HepG2 (cell line): ENCODE measurements around the gene MZF1. TPM values are rescaled to one million over a fixed set of nuclear protein-coding genes. Genes with fewer than 3 reads are reported as not detected.
A peak's percentile ranks its signal among the peaks of the same experiment; 100 is the strongest.

Experiments
- FOXA3 ChIP-seq: IDR thresholded peaks from 2 replicates; pipeline ENCODE4 v1.6.1; 2016; ENCODE audit warnings: missing genetic modification reagents, missing compliant biosample characterization
- JUN ChIP-seq: sonication (generic); formaldehyde crosslinking; IDR thresholded peaks from 2 replicates; pipeline ENCODE4 v1.4.0; 2020; ENCODE audit warnings: mild to moderate bottlenecking, missing genetic modification reagents
- KLF15 ChIP-seq: sonication (generic); formaldehyde crosslinking; IDR thresholded peaks from 2 replicates; pipeline ENCODE4 v1.8.1; 2023; ENCODE audit warnings: borderline replicate concordance, mild to moderate bottlenecking, inconsistent platforms, missing genetic modification reagents, mixed read lengths
- NFE2 ChIP-seq: sonication (generic); formaldehyde crosslinking; IDR thresholded peaks from 2 replicates; pipeline ENCODE4 v1.4.0; 2020; ENCODE audit warnings: missing genetic modification reagents
- PCBP1 ChIP-seq: fragments of 200-400 bp; formaldehyde crosslinking; IDR thresholded peaks from 2 replicates; pipeline ENCODE4 v1.6.1; 2017; ENCODE audit warnings: mild to moderate bottlenecking, low read depth, low read length, borderline replicate concordance
- SRF ChIP-seq: IDR thresholded peaks from 2 replicates; pipeline ENCODE4 v1.6.1; 2011; ENCODE audit warnings: mild to moderate bottlenecking, low read depth, low read length, moderate library complexity
- TEAD2 ChIP-seq: sonication (generic); formaldehyde crosslinking; IDR thresholded peaks from 2 replicates; pipeline ENCODE4 v1.9.0; 2021; ENCODE audit warnings: missing genetic modification reagents
- U2AF1 ChIP-seq: fragments of 200-400 bp; formaldehyde crosslinking; optimal IDR thresholded peaks from 2 replicates; pipeline ENCODE3; 2017; ENCODE audit warnings: mild to moderate bottlenecking, low read depth, low read length
- ZFAT ChIP-seq: sonication (generic); formaldehyde crosslinking; conservative IDR thresholded peaks from 2 replicates; pipeline ENCODE4 v1.8.1; 2023; ENCODE audit warnings: missing genetic modification reagents, inconsistent platforms
- ZIK1 ChIP-seq: sonication (generic); formaldehyde crosslinking; IDR thresholded peaks from 2 replicates; pipeline ENCODE4 v1.5.0; 2020; ENCODE audit warnings: mild to moderate bottlenecking, low read depth, missing genetic modification reagents, borderline replicate concordance
- ZNF34 ChIP-seq: sonication (generic); formaldehyde crosslinking; IDR thresholded peaks from 2 replicates; pipeline ENCODE4 v1.4.0; 2020; ENCODE audit warnings: mild to moderate bottlenecking, missing genetic modification reagents, borderline replicate concordance
- ZNF354B ChIP-seq: sonication (generic); formaldehyde crosslinking; IDR thresholded peaks from 2 replicates; pipeline ENCODE4 v1.8.0; 2022; ENCODE audit warnings: mild to moderate bottlenecking, missing genetic modification reagents
- ZNF367 ChIP-seq: sonication (generic); formaldehyde crosslinking; IDR thresholded peaks from 2 replicates; pipeline ENCODE4 v1.4.0; 2020; ENCODE audit warnings: missing genetic modification reagents, borderline replicate concordance
- ZNF619 ChIP-seq: sonication (generic); formaldehyde crosslinking; IDR thresholded peaks from 2 replicates; pipeline ENCODE4 v1.4.0; 2020; ENCODE audit warnings: mild to moderate bottlenecking, missing genetic modification reagents
- ZNF772 ChIP-seq: sonication (generic); formaldehyde crosslinking; IDR thresholded peaks from 2 replicates; pipeline ENCODE4 v1.5.0; 2020; ENCODE audit warnings: mild to moderate bottlenecking, missing genetic modification reagents
- ZNF777 ChIP-seq: sonication (generic); formaldehyde crosslinking; IDR thresholded peaks from 2 replicates; pipeline ENCODE4 v1.4.0; 2020; ENCODE audit warnings: missing genetic modification reagents
- ZNF841 ChIP-seq: sonication (generic); formaldehyde crosslinking; IDR thresholded peaks from 2 replicates; pipeline ENCODE4 v1.8.1; 2023; ENCODE audit warnings: missing genetic modification reagents, borderline replicate concordance
- polyA plus RNA-seq, 8 experiments: library from polyadenylated mRNA; depleted of rRNA in 3 of 8; stranded (reverse) in 7 of 8; unstranded in 1 of 8; fragments of >200 nt; fragmentation: Illumina TruSeq in 4 of 8; extraction: Trizol in 4 of 8; gene quantifications; 2 replicates each; pipeline versions ENCODE4 v1.2.1 to v1.2.3, GENCODE V29; 2011 to 2016; ENCODE audit warnings: low read depth in 4 of 8, missing spikeins in 1 of 8, mixed read lengths in 1 of 8; ENCODE audit not compliant: insufficient read depth in 1 of 8
- total RNA-seq, 5 experiments: library from RNA; depleted of rRNA; stranded (reverse); fragments of >200 nt; fragmentation: Illumina TruSeq; extraction: Trizol; gene quantifications; 2 replicates each; pipeline ENCODE4 v1.2.3, GENCODE V29; 2016; ENCODE audit warnings: low read depth in 1 of 5
- TF ChIP-seq, protein P1 (sequence below): sonication (generic); formaldehyde crosslinking; IDR thresholded peaks from one replicate; pipeline ENCODE4 v1.5.1; 2020; ENCODE audit warnings: mild to moderate bottlenecking, missing genetic modification reagents; ENCODE audit errors: not compliant biosample characterization
- TF ChIP-seq, protein P2 (sequence below): sonication (generic); formaldehyde crosslinking; IDR thresholded peaks from 2 replicates; pipeline ENCODE4 v1.4.0; 2020; ENCODE audit warnings: missing genetic modification reagents

Gene MZF1
- total and polyA plus RNA-seq, 2 of the 13 experiments (the other 11 are each of a cell fraction or from before 2014, with no cell fraction given) = 3.1 to 8.1 TPM

DNA sequence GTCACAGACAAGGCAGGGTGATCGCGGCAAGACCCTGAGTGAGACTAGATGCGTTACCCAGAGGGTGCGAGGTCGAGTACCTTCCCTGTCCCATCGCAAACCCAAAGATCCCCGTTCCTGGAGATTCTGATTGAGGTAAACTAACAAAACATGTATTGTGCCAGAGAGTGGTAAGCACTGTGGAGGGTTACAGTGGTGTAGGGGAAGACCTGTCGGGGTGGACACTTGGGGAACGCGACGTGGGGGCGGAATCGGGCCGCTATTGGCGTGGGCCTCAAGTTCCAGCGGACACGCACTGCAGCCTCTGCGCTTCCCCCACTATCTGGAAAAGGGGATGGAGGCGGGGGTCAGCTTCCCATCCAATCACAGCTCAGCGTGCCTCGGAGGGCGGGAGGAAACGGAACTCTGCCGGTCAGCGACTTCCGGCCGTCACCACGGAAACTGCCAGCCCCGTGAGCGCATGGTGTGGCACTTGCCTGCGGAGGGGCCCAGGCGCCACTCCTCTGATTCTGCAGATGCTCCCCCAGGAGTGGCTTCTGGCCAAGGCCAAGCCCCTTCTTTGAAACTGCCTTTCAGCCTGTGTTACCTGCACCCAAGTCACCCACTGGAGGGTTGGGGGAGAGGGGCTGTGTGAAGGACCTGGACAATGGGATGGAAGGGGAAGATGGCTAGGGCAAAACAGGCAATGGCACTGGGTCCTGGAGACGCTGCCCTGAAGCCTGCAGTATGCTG lies 13.7 kb downstream of the MZF1 start (continued):
- TF ChIP-seq, protein P1, sequence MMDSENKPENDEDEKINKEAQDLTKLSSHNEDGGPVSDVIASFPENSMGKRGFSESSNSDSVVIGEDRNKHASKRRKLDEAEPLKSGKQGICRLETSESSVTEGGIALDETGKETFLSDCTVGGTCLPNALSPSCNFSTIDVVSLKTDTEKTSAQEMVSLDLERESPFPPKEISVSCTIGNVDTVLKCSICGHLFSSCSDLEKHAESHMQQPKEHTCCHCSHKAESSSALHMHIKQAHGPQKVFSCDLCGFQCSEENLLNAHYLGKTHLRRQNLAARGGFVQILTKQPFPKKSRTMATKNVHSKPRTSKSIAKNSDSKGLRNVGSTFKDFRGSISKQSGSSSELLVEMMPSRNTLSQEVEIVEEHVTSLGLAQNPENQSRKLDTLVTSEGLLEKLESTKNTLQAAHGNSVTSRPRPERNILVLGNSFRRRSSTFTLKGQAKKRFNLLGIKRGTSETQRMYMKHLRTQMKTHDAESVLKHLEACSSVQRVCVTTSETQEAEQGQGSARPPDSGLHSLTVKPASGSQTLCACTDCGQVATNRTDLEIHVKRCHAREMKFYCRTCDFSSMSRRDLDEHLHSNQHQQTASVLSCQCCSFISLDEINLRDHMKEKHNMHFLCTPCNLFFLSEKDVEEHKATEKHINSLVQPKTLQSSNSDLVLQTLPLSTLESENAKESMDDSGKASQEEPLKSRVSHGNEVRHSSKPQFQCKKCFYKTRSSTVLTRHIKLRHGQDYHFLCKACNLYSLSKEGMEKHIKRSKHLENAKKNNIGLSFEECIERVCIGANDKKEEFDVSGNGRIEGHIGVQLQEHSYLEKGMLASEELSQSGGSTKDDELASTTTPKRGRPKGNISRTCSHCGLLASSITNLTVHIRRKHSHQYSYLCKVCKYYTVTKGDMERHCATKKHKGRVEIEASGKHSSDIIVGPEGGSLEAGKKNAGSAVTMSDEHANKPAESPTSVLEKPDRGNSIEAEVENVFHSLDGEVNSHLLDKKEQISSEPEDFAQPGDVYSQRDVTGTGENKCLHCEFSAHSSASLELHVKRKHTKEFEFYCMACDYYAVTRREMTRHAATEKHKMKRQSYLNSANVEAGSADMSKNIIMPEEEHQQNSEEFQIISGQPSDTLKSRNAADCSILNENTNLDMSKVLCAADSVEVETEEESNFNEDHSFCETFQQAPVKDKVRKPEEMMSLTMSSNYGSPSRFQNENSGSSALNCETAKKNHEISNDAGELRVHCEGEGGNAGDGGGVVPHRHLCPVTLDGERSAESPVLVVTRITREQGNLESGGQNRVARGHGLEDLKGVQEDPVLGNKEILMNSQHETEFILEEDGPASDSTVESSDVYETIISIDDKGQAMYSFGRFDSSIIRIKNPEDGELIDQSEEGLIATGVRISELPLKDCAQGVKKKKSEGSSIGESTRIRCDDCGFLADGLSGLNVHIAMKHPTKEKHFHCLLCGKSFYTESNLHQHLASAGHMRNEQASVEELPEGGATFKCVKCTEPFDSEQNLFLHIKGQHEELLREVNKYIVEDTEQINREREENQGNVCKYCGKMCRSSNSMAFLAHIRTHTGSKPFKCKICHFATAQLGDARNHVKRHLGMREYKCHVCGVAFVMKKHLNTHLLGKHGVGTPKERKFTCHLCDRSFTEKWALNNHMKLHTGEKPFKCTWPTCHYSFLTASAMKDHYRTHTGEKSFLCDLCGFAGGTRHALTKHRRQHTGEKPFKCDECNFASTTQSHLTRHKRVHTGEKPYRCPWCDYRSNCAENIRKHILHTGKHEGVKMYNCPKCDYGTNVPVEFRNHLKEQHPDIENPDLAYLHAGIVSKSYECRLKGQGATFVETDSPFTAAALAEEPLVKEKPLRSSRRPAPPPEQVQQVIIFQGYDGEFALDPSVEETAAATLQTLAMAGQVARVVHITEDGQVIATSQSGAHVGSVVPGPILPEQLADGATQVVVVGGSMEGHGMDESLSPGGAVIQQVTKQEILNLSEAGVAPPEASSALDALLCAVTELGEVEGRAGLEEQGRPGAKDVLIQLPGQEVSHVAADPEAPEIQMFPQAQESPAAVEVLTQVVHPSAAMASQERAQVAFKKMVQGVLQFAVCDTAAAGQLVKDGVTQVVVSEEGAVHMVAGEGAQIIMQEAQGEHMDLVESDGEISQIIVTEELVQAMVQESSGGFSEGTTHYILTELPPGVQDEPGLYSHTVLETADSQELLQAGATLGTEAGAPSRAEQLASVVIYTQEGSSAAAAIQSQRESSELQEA (CRISPR knock-in tag) = peak; percentile 28
- no peak for TF ChIP-seq ZNF841 (CRISPR knock-in tag)
- TF ChIP-seq KLF15 (CRISPR knock-in tag) = 0 out of 2 replicates have a peak, but pooled peaks have one; percentile 18
- 0 out of 2 replicates have a peak, but pooled peaks have one; percentile 33 for TF ChIP-seq PCBP1
- TF ChIP-seq JUN (CRISPR knock-in tag) = peak; percentile 49; the same call in 1 of the 2 replicates
- no peak for TF ChIP-seq ZNF777 (CRISPR knock-in tag)
- TF ChIP-seq, protein P2, sequence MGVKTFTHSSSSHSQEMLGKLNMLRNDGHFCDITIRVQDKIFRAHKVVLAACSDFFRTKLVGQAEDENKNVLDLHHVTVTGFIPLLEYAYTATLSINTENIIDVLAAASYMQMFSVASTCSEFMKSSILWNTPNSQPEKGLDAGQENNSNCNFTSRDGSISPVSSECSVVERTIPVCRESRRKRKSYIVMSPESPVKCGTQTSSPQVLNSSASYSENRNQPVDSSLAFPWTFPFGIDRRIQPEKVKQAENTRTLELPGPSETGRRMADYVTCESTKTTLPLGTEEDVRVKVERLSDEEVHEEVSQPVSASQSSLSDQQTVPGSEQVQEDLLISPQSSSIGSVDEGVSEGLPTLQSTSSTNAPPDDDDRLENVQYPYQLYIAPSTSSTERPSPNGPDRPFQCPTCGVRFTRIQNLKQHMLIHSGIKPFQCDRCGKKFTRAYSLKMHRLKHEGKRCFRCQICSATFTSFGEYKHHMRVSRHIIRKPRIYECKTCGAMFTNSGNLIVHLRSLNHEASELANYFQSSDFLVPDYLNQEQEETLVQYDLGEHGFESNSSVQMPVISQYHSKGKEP = 0 out of 2 replicates have a peak, but pooled peaks have one; percentile 30
- TF ChIP-seq ZNF772 (CRISPR knock-in tag) = peak; percentile 81
- TF ChIP-seq TEAD2 (CRISPR knock-in tag) = no peak
- no peak for TF ChIP-seq NFE2 (CRISPR knock-in tag)
- TF ChIP-seq ZNF354B (CRISPR knock-in tag) = no peak; the same call in 1 of the 2 replicates
- no peak; the same call in 1 of the 2 replicates for TF ChIP-seq SRF
- TF ChIP-seq ZFAT = no peak
- no peak for TF ChIP-seq ZNF619 (CRISPR knock-in tag)
- TF ChIP-seq ZIK1 = peak; percentile 80; the same call in 1 of the 2 replicates
- no peak for TF ChIP-seq ZNF367 (CRISPR knock-in tag)
- no peak for TF ChIP-seq FOXA3
- TF ChIP-seq U2AF1 = no peak
- no peak for TF ChIP-seq ZNF34 (CRISPR knock-in tag)
